ENCODE measurements around the gene IFT20. TPM values are rescaled to one million over a fixed set of nuclear protein-coding genes. Genes with fewer than 3 reads are reported as not detected.

Gene IFT20
- total and polyA plus RNA-seq, 2 experiments from 2014 or later: 13.2 to 32.3 TPM

DNA sequence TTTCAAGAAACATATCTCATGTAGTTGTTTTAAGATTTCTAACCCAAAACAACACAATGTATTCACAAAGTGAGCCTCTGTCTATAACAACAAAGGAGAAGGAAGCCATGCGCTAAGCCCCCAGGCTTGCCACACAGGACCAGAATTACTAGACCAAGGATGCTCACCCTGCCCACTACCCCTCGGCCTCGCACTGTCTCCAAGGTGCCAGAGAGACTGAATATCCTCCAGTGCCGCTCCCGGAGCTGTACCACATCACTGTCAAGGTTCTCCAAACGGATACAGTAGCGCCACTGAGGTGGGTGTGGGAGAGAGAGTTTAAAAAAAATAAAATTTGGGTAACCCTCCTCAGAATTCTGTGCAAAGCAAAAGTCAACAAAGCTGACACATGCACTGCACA, 15.0 kb upstream of the IFT20 start:
- Histone ChIP-seq H3K9me2 (ENCODE audit: insufficient read depth) (no peaks in the 10 kb centered on the region), H3K4me3 (no peak overlapping the region), H3K4me2 (no peak overlapping the region), H3K27me3 (ENCODE audit: insufficient read depth) (no peaks in the 10 kb centered on the region), H3K36me3 (ENCODE audit: insufficient read depth) (peaks cover 21% of the 10 kb centered on the region; the same call in 1 of the 2 replicates), H3K4me1 (ENCODE audit: insufficient read depth) (no peaks in the 10 kb centered on the region; the same call in 1 of the 2 replicates), H3F3A (replicated peaks; ENCODE audit: low read depth) (no peaks in the 10 kb centered on the region; the same call in 1 of the 2 replicates), H4K20me1 (replicated peaks; ENCODE audit: insufficient read depth) (peaks cover 14% of the 10 kb centered on the region; the same call in 1 of the 2 replicates), H3K79me2 (replicated peaks; ENCODE audit: insufficient read depth) (no peaks in the 10 kb centered on the region; the same call in 1 of the 2 replicates), H2AFZ (no peak overlapping the region), H3K27ac (ENCODE audit: low read depth) (no peak overlapping the region)
- Mint-ChIP-seq H3K36me3 (ENCODE audit: low read depth) (peaks cover 80% of the 10 kb centered on the region), H3K4me1 (peaks cover 16% of the 10 kb centered on the region), H3K27ac (no peak overlapping the region), H3K9me3 (no peaks in the 10 kb centered on the region), H3K27me3 (ENCODE audit: insufficient read depth, low read depth, poor library complexity) (peaks cover 7% of the 10 kb centered on the region), H3K4me3 (no peak overlapping the region)
- DNase-seq (ENCODE audit: low spot score) (no peak), ATAC-seq (no peak)
- TF ChIP-seq EZH2 (IDR thresholded peaks at IDR 0.05; ENCODE audit: low read depth, unreplicated experiment) (no peak), NANOG (IDR thresholded peaks at IDR 0.05; ENCODE audit: borderline replicate concordance) (no peak), POLR2AphosphoS5 (IDR thresholded peaks at IDR 0.05; ENCODE audit: low read depth) (no peak), STAT1 (IDR thresholded peaks at IDR 0.05; ENCODE audit: unreplicated experiment) (no peak), EZH2phosphoT487 (IDR thresholded peaks at IDR 0.05; ENCODE audit: unreplicated experiment) (no peak), ZNF114 (CRISPR knock-in tag; IDR thresholded peaks at IDR 0.05) (no peak), ZNF462 (CRISPR knock-in tag; IDR thresholded peaks at IDR 0.05) (no peak), CREB1 (CRISPR knock-in tag; IDR thresholded peaks at IDR 0.05; ENCODE audit: low read depth) (no peak), REST (IDR thresholded peaks at IDR 0.05; ENCODE audit: unreplicated experiment) (no peak), ZNF331 (CRISPR knock-in tag; IDR thresholded peaks at IDR 0.05; ENCODE audit: low read depth) (no peak), ETS1 (IDR thresholded peaks at IDR 0.05) (no peak), JUNB (IDR thresholded peaks at IDR 0.05; ENCODE audit: unreplicated experiment) (no peak)
- TF ChIP-seq, protein P1, sequence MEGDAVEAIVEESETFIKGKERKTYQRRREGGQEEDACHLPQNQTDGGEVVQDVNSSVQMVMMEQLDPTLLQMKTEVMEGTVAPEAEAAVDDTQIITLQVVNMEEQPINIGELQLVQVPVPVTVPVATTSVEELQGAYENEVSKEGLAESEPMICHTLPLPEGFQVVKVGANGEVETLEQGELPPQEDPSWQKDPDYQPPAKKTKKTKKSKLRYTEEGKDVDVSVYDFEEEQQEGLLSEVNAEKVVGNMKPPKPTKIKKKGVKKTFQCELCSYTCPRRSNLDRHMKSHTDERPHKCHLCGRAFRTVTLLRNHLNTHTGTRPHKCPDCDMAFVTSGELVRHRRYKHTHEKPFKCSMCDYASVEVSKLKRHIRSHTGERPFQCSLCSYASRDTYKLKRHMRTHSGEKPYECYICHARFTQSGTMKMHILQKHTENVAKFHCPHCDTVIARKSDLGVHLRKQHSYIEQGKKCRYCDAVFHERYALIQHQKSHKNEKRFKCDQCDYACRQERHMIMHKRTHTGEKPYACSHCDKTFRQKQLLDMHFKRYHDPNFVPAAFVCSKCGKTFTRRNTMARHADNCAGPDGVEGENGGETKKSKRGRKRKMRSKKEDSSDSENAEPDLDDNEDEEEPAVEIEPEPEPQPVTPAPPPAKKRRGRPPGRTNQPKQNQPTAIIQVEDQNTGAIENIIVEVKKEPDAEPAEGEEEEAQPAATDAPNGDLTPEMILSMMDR (conservative IDR thresholded peaks at IDR 0.05; ENCODE audit: low read depth in 2 of 2): no peak

Measured in GM23338 (cell line).